Left ventricle myocardium superior (tissue), 1 donor: ENCODE measurements around the gene ACP5. TPM values are rescaled to one million over a fixed set of nuclear protein-coding genes. Genes with fewer than 3 reads are reported as not detected.

ENCODE experiments used
- ATAC-seq: fragments of 200-7000 bp; cut with Tn5 transposase; one replicate; pipeline ENCODE4 v1.9.1; 2020; ENCODE audit warnings: mild to moderate bottlenecking, moderate library complexity
- DNase-seq: peaks from one replicate; pipeline ENCODE4 v3.0.0-alpha.2; 2020
- intact Hi-C: fragments of 100-400 bp; cut with micrococcal nuclease; formaldehyde crosslinking; loops from one replicate; pipeline ENCODE4 v1.11.0; 2022
- total RNA-seq: library from RNA; stranded (reverse); fragmentation: NEBNext Ultra II Directional; extraction: Animal tissue kit (Norgen Biotek cat#: 25700); gene quantifications from one replicate; pipeline ENCODE4 v1.2.1, GENCODE V29; 2021
- donor health status: DM: no; HTN: yes; CAD: no; lungs with severe emphysema.

Gene ACP5
- total RNA-seq, 1 donor from 2014 or later, result 2.5 TPM

- DNase-seq, result no peak
- intact Hi-C loops, result no loop called here
- ATAC-seq, result no peak
These were observed 24.6 kb downstream of the ACP5 start for GRCh38 chr19:11552666-11553372.

GRCh38 chr19:11551603-11552235 is 25.7 kb downstream of the ACP5 start:
- no peak for DNase-seq
- intact Hi-C loops, result no loop called here
- peak; percentile 39 for ATAC-seq

- ATAC-seq (no peak), DNase-seq (no peak)
- intact Hi-C loops, result no loop called here
These were observed 27.2 kb downstream of the ACP5 start for GRCh38 chr19:11550265-11550664.

GRCh38 chr19:11549386-11549953 is 28.0 kb downstream of the ACP5 start:
- no peak for ATAC-seq
- DNase-seq, result no peak
- intact Hi-C loops, result no loop called here

GRCh38 chr19:11547929-11548700 is 29.3 kb downstream of the ACP5 start:
- DNase-seq (no peak), ATAC-seq (no peak)
- intact Hi-C loops, result no loop called here

GRCh38 chr19:11541238-11541637 is 36.2 kb downstream of the ACP5 start:
- intact Hi-C loops, result no loop called here
- DNase-seq, result no peak
- no peak for ATAC-seq

GRCh38 chr19:11540645-11541044 is 36.8 kb downstream of the ACP5 start:
- DNase-seq, result no peak

GRCh38 chr19:11539495-11540365 is 37.7 kb downstream of the ACP5 start:
- intact Hi-C loops, result no loop called here
- ATAC-seq (peak; percentile 61), DNase-seq (peak; percentile 60)

More at GRCh38 chr19:11540645-11541044, 36.8 kb downstream of the ACP5 start:
- intact Hi-C loops, result no loop called here
- ATAC-seq, result no peak

- peak; percentile 72 for DNase-seq
- peak; percentile 67 for ATAC-seq
- intact Hi-C loops, result no loop called here
These were observed 39.0 kb downstream of the ACP5 start, which contains the start of gene CNN1 for GRCh38 chr19:11538232-11539036. CNN1 (plus strand) TSS chr19:11538851; CDS start chr19:11538928, 77 bp downstream.

- ATAC-seq (peak; percentile 83), DNase-seq (peak; percentile 96)
- intact Hi-C loops, result no loop called here
These were observed 41.5 kb downstream of the ACP5 start for GRCh38 chr19:11535792-11536595.

GRCh38 chr19:11534948-11535347 is 42.5 kb downstream of the ACP5 start:
- ATAC-seq, result no peak
- intact Hi-C loops, result no loop called here
- DNase-seq, result no peak

- DNase-seq (no peak), ATAC-seq (no peak)
- intact Hi-C loops, result no loop called here
These were observed 42.9 kb downstream of the ACP5 start for GRCh38 chr19:11534538-11534937.

- peak; percentile 83 for DNase-seq
- intact Hi-C loops, result no loop called here
- ATAC-seq, result peak; percentile 54
These were observed 47.0 kb downstream of the ACP5 start for GRCh38 chr19:11530432-11530831.

GRCh38 chr19:11528551-11529341 is 48.7 kb downstream of the ACP5 start, which contains the start of gene ECSIT:
ECSIT (minus strand) TSS chr19:11529134; CDS start chr19:11519170, 9,964 bp downstream.
- intact Hi-C loops, result no loop called here
- DNase-seq (peak; percentile 98), ATAC-seq (peak; percentile 98)
